Measurements from ENCODE around the gene MYL6. TPM values are rescaled to one million over a fixed set of nuclear protein-coding genes. Genes with fewer than 3 reads are reported as not detected.

Gene MYL6
- total and polyA plus RNA-seq, 4 donors: 887 to 2,396 (median 1,446) TPM

- Histone ChIP-seq H3K4me1 (ENCODE audit: control insufficient read depth, insufficient read depth, low read length) (peaks cover 20% of the 10 kb centered on the region), H3K27me3 (ENCODE audit: control insufficient read depth, insufficient read depth, low read length) (no peaks in the 10 kb centered on the region), H3K36me3 (ENCODE audit: control insufficient read depth, insufficient read depth, low read length) (peaks cover 24% of the 10 kb centered on the region), H3K9me3 (ENCODE audit: control insufficient read depth, insufficient read depth, low read length) (no peaks in the 10 kb centered on the region), H3K27ac (ENCODE audit: low read depth, low read length) (peak overlapping the region; percentile 94), H3K4me3 (ENCODE audit: low read depth, low read length) (peak overlapping the region; percentile 100)
- under 1% methylated on average over 7 of the region's 13 CpGs for WGBS (ENCODE audit: insufficient coverage)
- no peak for DNase-seq (ENCODE audit: low read depth in 4 of 6, low spot score in 6 of 6)
These were observed 39.3 kb upstream of the MYL6 start for GRCh38 chr12:56118688-56119357.

GRCh38 chr12:56119361-56119796 lies 38.8 kb upstream of the MYL6 start:
- peak overlapping the region; percentile 94 for H3K27ac ChIP-seq (ENCODE audit: low read depth, low read length)
- peak overlapping the region; percentile 100 for H3K4me3 ChIP-seq (ENCODE audit: low read depth, low read length)
- DNase-seq (ENCODE audit: low read depth in 4 of 6, low spot score in 6 of 6): peak in 2 of 6 donors; percentile 84 to 88
- H3K4me1 ChIP-seq (ENCODE audit: control insufficient read depth, insufficient read depth, low read length): peaks cover 20% of the 10 kb centered on the region
- no peaks in the 10 kb centered on the region for H3K27me3 ChIP-seq (ENCODE audit: control insufficient read depth, insufficient read depth, low read length)
- peaks cover 24% of the 10 kb centered on the region for H3K36me3 ChIP-seq (ENCODE audit: control insufficient read depth, insufficient read depth, low read length)
- H3K9me3 ChIP-seq (ENCODE audit: control insufficient read depth, insufficient read depth, low read length): no peaks in the 10 kb centered on the region
- WGBS (ENCODE audit: insufficient coverage): 0% methylated on average over 2 of the region's 2 CpGs

- no peak for DNase-seq (ENCODE audit: low read depth in 4 of 6, low spot score in 6 of 6)
- Histone ChIP-seq H3K27me3 (ENCODE audit: control insufficient read depth, insufficient read depth, low read length) (no peaks in the 10 kb centered on the region), H3K27ac (ENCODE audit: low read depth, low read length) (no peak overlapping the region), H3K36me3 (ENCODE audit: control insufficient read depth, insufficient read depth, low read length) (peaks cover 27% of the 10 kb centered on the region), H3K4me3 (ENCODE audit: low read depth, low read length) (no peak overlapping the region), H3K4me1 (ENCODE audit: control insufficient read depth, insufficient read depth, low read length) (peaks cover 19% of the 10 kb centered on the region), H3K9me3 (ENCODE audit: control insufficient read depth, insufficient read depth, low read length) (no peaks in the 10 kb centered on the region)
- WGBS (ENCODE audit: insufficient coverage): 97% methylated on average over 14 of the region's 17 CpGs
These were observed 37.9 kb upstream of the MYL6 start for GRCh38 chr12:56120158-56120846.

GRCh38 chr12:56121204-56121870 lies 36.8 kb upstream of the MYL6 start:
- Histone ChIP-seq H3K27me3 (ENCODE audit: control insufficient read depth, insufficient read depth, low read length) (no peaks in the 10 kb centered on the region), H3K9me3 (ENCODE audit: control insufficient read depth, insufficient read depth, low read length) (no peaks in the 10 kb centered on the region), H3K27ac (ENCODE audit: low read depth, low read length) (no peak overlapping the region), H3K36me3 (ENCODE audit: control insufficient read depth, insufficient read depth, low read length) (peaks cover 28% of the 10 kb centered on the region), H3K4me1 (ENCODE audit: control insufficient read depth, insufficient read depth, low read length) (peaks cover 16% of the 10 kb centered on the region), H3K4me3 (ENCODE audit: low read depth, low read length) (no peak overlapping the region)
- DNase-seq (ENCODE audit: low read depth in 4 of 6, low spot score in 6 of 6): no peak
- WGBS (ENCODE audit: insufficient coverage): 88% methylated on average over 11 of the region's 11 CpGs

GRCh38 chr12:56122637-56123036 lies 35.5 kb upstream of the MYL6 start:
- H3K9me3 ChIP-seq (ENCODE audit: control insufficient read depth, insufficient read depth, low read length): no peaks in the 10 kb centered on the region
- peaks cover 28% of the 10 kb centered on the region for H3K36me3 ChIP-seq (ENCODE audit: control insufficient read depth, insufficient read depth, low read length)
- H3K4me1 ChIP-seq (ENCODE audit: control insufficient read depth, insufficient read depth, low read length): peaks cover 17% of the 10 kb centered on the region
- H3K27ac ChIP-seq (ENCODE audit: low read depth, low read length): no peak overlapping the region
- no CpG with 5 or more reads among the region's 2 CpGs for WGBS (ENCODE audit: insufficient coverage)
- no peak for DNase-seq (ENCODE audit: low read depth in 4 of 6, low spot score in 6 of 6)
- no peaks in the 10 kb centered on the region for H3K27me3 ChIP-seq (ENCODE audit: control insufficient read depth, insufficient read depth, low read length)
- H3K4me3 ChIP-seq (ENCODE audit: low read depth, low read length): no peak overlapping the region

GRCh38 chr12:56124133-56124532 lies 34.0 kb upstream of the MYL6 start:
- no peaks in the 10 kb centered on the region for H3K9me3 ChIP-seq (ENCODE audit: control insufficient read depth, insufficient read depth, low read length)
- no peak overlapping the region for H3K4me3 ChIP-seq (ENCODE audit: low read depth, low read length)
- WGBS (ENCODE audit: insufficient coverage): 94% methylated on average over 4 of the region's 4 CpGs
- peaks cover 19% of the 10 kb centered on the region for H3K4me1 ChIP-seq (ENCODE audit: control insufficient read depth, insufficient read depth, low read length)
- no peaks in the 10 kb centered on the region for H3K27me3 ChIP-seq (ENCODE audit: control insufficient read depth, insufficient read depth, low read length)
- H3K36me3 ChIP-seq (ENCODE audit: control insufficient read depth, insufficient read depth, low read length): peaks cover 28% of the 10 kb centered on the region
- DNase-seq (ENCODE audit: low read depth in 4 of 6, low spot score in 6 of 6): no peak
- H3K27ac ChIP-seq (ENCODE audit: low read depth, low read length): no peak overlapping the region

- H3K27ac ChIP-seq (ENCODE audit: low read depth, low read length): peak overlapping the region; percentile 86
- peaks cover 27% of the 10 kb centered on the region for H3K36me3 ChIP-seq (ENCODE audit: control insufficient read depth, insufficient read depth, low read length)
- DNase-seq (ENCODE audit: low read depth in 4 of 6, low spot score in 6 of 6): no peak
- 83% methylated on average over 3 of the region's 3 CpGs for WGBS (ENCODE audit: insufficient coverage)
- H3K4me3 ChIP-seq (ENCODE audit: low read depth, low read length): no peak overlapping the region
- no peaks in the 10 kb centered on the region for H3K9me3 ChIP-seq (ENCODE audit: control insufficient read depth, insufficient read depth, low read length)
- peaks cover 30% of the 10 kb centered on the region for H3K4me1 ChIP-seq (ENCODE audit: control insufficient read depth, insufficient read depth, low read length)
- no peaks in the 10 kb centered on the region for H3K27me3 ChIP-seq (ENCODE audit: control insufficient read depth, insufficient read depth, low read length)
These were observed 31.4 kb upstream of the MYL6 start for GRCh38 chr12:56126732-56127239.

GRCh38 chr12:56127485-56127887 lies 30.7 kb upstream of the MYL6 start:
- Histone ChIP-seq H3K4me3 (ENCODE audit: low read depth, low read length) (peak overlapping the region; percentile 91), H3K4me1 (ENCODE audit: control insufficient read depth, insufficient read depth, low read length) (peaks cover 30% of the 10 kb centered on the region), H3K27ac (ENCODE audit: low read depth, low read length) (peak overlapping the region; percentile 86), H3K36me3 (ENCODE audit: control insufficient read depth, insufficient read depth, low read length) (peaks cover 29% of the 10 kb centered on the region), H3K9me3 (ENCODE audit: control insufficient read depth, insufficient read depth, low read length) (no peaks in the 10 kb centered on the region), H3K27me3 (ENCODE audit: control insufficient read depth, insufficient read depth, low read length) (no peaks in the 10 kb centered on the region)
- no peak for DNase-seq (ENCODE audit: low read depth in 4 of 6, low spot score in 6 of 6)
- 0% methylated on average over 2 of the region's 8 CpGs for WGBS (ENCODE audit: insufficient coverage)

GRCh38 chr12:56127888-56128669 lies 30.1 kb upstream of the MYL6 start, which contains the start of gene ESYT1:
ESYT1 (plus strand) TSS chr12:56128267; CDS start chr12:56128320, 53 bp downstream.
- H3K4me3 ChIP-seq (ENCODE audit: low read depth, low read length): peak within 1 kb of the TSS; percentile 91
- H3K27ac ChIP-seq (ENCODE audit: low read depth, low read length): peak within 1 kb of the TSS; percentile 92
- no peaks in the 10 kb centered on the region for H3K27me3 ChIP-seq (ENCODE audit: control insufficient read depth, insufficient read depth, low read length)
- WGBS (ENCODE audit: insufficient coverage): under 1% methylated on average over 48 of the region's 49 CpGs
- H3K36me3 ChIP-seq (ENCODE audit: control insufficient read depth, insufficient read depth, low read length): peaks cover 35% of the 10 kb centered on the region
- H3K4me1 ChIP-seq (ENCODE audit: control insufficient read depth, insufficient read depth, low read length): peaks cover 30% of the 10 kb centered on the region
- DNase-seq (ENCODE audit: low read depth in 4 of 6, low spot score in 6 of 6): peak in 5 of 6 donors; percentile 95 to 100 (median 98)
- H3K9me3 ChIP-seq (ENCODE audit: control insufficient read depth, insufficient read depth, low read length): no peaks in the 10 kb centered on the region

All from spinal cord (tissue), 10 donors.